ENCODE results near the gene ESYT1.

DNA sequence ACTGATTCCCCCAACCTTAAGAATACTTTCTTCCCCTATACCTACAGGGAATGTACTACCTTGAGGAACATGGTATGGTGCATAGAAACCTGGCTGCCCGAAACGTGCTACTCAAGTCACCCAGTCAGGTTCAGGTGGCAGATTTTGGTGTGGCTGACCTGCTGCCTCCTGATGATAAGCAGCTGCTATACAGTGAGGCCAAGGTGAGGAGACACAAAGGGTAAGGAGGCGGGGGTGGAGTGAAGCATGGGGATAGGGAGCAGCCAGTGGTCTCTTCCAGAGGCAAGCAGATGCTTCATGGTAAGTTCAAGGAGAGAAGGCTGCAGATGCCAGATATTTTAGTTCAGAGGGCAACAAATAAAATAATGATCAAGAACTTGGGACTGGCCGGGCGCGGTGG lies 30.3 kb upstream of the ESYT1 start:
- TF ChIP-seq, protein P1, sequence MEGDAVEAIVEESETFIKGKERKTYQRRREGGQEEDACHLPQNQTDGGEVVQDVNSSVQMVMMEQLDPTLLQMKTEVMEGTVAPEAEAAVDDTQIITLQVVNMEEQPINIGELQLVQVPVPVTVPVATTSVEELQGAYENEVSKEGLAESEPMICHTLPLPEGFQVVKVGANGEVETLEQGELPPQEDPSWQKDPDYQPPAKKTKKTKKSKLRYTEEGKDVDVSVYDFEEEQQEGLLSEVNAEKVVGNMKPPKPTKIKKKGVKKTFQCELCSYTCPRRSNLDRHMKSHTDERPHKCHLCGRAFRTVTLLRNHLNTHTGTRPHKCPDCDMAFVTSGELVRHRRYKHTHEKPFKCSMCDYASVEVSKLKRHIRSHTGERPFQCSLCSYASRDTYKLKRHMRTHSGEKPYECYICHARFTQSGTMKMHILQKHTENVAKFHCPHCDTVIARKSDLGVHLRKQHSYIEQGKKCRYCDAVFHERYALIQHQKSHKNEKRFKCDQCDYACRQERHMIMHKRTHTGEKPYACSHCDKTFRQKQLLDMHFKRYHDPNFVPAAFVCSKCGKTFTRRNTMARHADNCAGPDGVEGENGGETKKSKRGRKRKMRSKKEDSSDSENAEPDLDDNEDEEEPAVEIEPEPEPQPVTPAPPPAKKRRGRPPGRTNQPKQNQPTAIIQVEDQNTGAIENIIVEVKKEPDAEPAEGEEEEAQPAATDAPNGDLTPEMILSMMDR (conservative IDR thresholded peaks at IDR 0.05; ENCODE audit: low read length) = no peak
- TF ChIP-seq EZH2phosphoT487 (IDR thresholded peaks at IDR 0.05; ENCODE audit: borderline replicate concordance, low read depth, low read length) = no peak
